ENCODE measurements around the gene ABCC4.

- TF ChIP-seq CTCF (conservative IDR thresholded peaks at IDR 0.05; ENCODE audit: low read depth, low read length) (no peak), EZH2 (IDR thresholded peaks at IDR 0.05; ENCODE audit: low read length, unreplicated experiment) (no peak)
Observed at GRCh38 chr13:95128045-95128643, 173.1 kb downstream of the ABCC4 start.

Data from PC-3 (cell line).